Astrocyte (in vitro differentiated cells and primary cell): ENCODE results near the gene LIPT2. TPM values are rescaled to one million over a fixed set of nuclear protein-coding genes. Genes with fewer than 3 reads are reported as not detected.
A peak's percentile ranks its signal among the peaks of the same experiment; 100 is the strongest.

Source experiments
- DNase-seq: peaks from one replicate; pipeline ENCODE4 v3.0.0-alpha.2; 2010; ENCODE audit warnings: low read depth
- FAIRE-seq: peaks from 2 replicates; lab custom pipeline; 2011; peaks lifted over from hg19 to GRCh38; lab: Jason Lieb, UNC
- H2AFZ ChIP-seq: 2 replicates; pipeline ENCODE4 v1.6.0; 2012; ENCODE audit warnings: low read depth, low read length, inconsistent platforms
- H3K27ac ChIP-seq: 2 replicates; pipeline ENCODE4 v1.5.1; 2011; ENCODE audit warnings: low read depth, low read length, inconsistent platforms
- H3K27me3 ChIP-seq: 2 replicates; pipeline ENCODE4 v1.6.0; 2011; ENCODE audit warnings: low read length, inconsistent platforms; ENCODE audit not compliant: insufficient read depth
- H3K36me3 ChIP-seq: 2 replicates; pipeline ENCODE4 v1.5.1; 2011; ENCODE audit warnings: low read length, inconsistent platforms; ENCODE audit not compliant: insufficient read depth
- H3K4me1 ChIP-seq: 2 replicates; pipeline ENCODE4 v1.5.1; 2011; ENCODE audit warnings: low read length, inconsistent platforms; ENCODE audit not compliant: insufficient read depth
- H3K4me2 ChIP-seq: 2 replicates; pipeline ENCODE4 v1.6.0; 2012; ENCODE audit warnings: low read length, inconsistent platforms
- H3K4me3 ChIP-seq: 2 replicates; pipeline ENCODE4 v1.5.1; 2011; ENCODE audit warnings: low read depth, mild to moderate bottlenecking, low read length, inconsistent platforms; ENCODE audit not compliant: insufficient read depth
- H3K79me2 ChIP-seq: 2 replicates; pipeline ENCODE4 v1.6.0; 2012; ENCODE audit warnings: mild to moderate bottlenecking, low read length, inconsistent platforms; ENCODE audit not compliant: insufficient read depth
- H3K9ac ChIP-seq: 2 replicates; pipeline ENCODE4 v1.6.0; 2012; ENCODE audit warnings: mild to moderate bottlenecking, low read length, inconsistent platforms
- H3K9me3 ChIP-seq: 2 replicates; pipeline ENCODE4 v1.5.1; 2012; ENCODE audit warnings: low read depth, mild to moderate bottlenecking, low read length, inconsistent platforms; ENCODE audit not compliant: insufficient read depth
- H4K20me1 ChIP-seq: 2 replicates; pipeline ENCODE4 v1.6.0; 2012; ENCODE audit warnings: low read length, inconsistent platforms; ENCODE audit not compliant: insufficient read depth
- H3K27ac Mint-ChIP-seq: one replicate; pipeline ENCODE4 v1.8.0; 2021; ENCODE audit warnings: mild to moderate bottlenecking, mixed read lengths; ENCODE audit not compliant: unreplicated experiment
- H3K27me3 Mint-ChIP-seq: one replicate; pipeline ENCODE4 v1.8.0; 2021; ENCODE audit warnings: low read depth, mixed read lengths; ENCODE audit not compliant: unreplicated experiment
- H3K36me3 Mint-ChIP-seq: one replicate; pipeline ENCODE4 v1.8.0; 2021; ENCODE audit warnings: low read depth, mixed read lengths; ENCODE audit not compliant: unreplicated experiment
- H3K4me1 Mint-ChIP-seq: one replicate; pipeline ENCODE4 v1.8.0; 2021; ENCODE audit warnings: low read depth, mixed read lengths; ENCODE audit not compliant: unreplicated experiment
- H3K4me3 Mint-ChIP-seq: one replicate; pipeline ENCODE4 v1.8.0; 2021; ENCODE audit warnings: mild to moderate bottlenecking, moderate library complexity, mixed read lengths; ENCODE audit not compliant: unreplicated experiment
- H3K9me3 Mint-ChIP-seq: one replicate; pipeline ENCODE4 v1.8.0; 2021; ENCODE audit warnings: mild to moderate bottlenecking, mixed read lengths; ENCODE audit not compliant: unreplicated experiment
- EZH2 ChIP-seq: IDR thresholded peaks from 2 replicates; pipeline ENCODE4 v1.6.1; 2012; ENCODE audit warnings: mild to moderate bottlenecking, low read length, inconsistent platforms; ENCODE audit not compliant: insufficient read depth
- total RNA-seq: library from RNA; stranded (reverse); gene quantifications from 2 replicates; pipeline ENCODE4 v1.2.1, GENCODE V29; 2021
- TF ChIP-seq, protein P1 (sequence below): IDR thresholded peaks from 2 replicates; pipeline ENCODE4 v1.5.1; 2011; ENCODE audit warnings: low read depth, mild to moderate bottlenecking, inconsistent platforms, low read length, moderate library complexity; ENCODE audit not compliant: insufficient read depth

The LIPT2 gene
- total RNA-seq, 1 donor from 2014 or later, result 2.0 TPM

DNA sequence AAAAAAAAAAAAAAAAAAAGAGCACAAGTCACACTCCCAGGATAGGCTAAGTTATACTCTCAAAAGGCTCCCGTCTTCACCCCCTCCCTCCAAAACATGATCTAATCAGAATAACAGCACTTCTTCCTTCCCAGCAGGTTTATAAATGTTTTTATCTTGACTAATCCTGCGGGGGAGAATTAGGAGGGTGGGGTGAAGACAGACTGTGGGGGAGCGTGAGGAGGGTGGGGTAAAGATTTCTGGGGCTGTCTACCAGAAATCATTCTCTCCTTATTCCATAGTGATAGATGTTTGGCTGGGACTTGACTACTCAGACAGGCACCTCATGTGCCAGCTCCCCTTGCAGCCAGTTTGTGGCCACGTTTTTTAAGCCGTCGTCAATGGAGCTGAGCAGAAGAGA is 43.2 kb downstream of the LIPT2 start:
- FAIRE-seq (no peak), DNase-seq (no peak)
- Mint-ChIP-seq H3K36me3 (peaks cover under 1% of the 10 kb centered on the region), H3K4me3 (no peak overlapping the region), H3K27ac (no peak overlapping the region), H3K4me1 (no peaks in the 10 kb centered on the region), H3K27me3 (peaks cover 17% of the 10 kb centered on the region), H3K9me3 (no peaks in the 10 kb centered on the region)
- H3K9ac ChIP-seq, result peak overlapping the region; percentile 0
- H4K20me1 ChIP-seq, result no peaks in the 10 kb centered on the region
- no peak overlapping the region for H2AFZ ChIP-seq
- no peaks in the 10 kb centered on the region for H3K9me3 ChIP-seq
- H3K27me3 ChIP-seq, result no peaks in the 10 kb centered on the region
- H3K4me3 ChIP-seq, result no peak overlapping the region
- no peaks in the 10 kb centered on the region for H3K79me2 ChIP-seq
- no peak overlapping the region for H3K27ac ChIP-seq
- no peak for TF ChIP-seq EZH2
- TF ChIP-seq, protein P1, sequence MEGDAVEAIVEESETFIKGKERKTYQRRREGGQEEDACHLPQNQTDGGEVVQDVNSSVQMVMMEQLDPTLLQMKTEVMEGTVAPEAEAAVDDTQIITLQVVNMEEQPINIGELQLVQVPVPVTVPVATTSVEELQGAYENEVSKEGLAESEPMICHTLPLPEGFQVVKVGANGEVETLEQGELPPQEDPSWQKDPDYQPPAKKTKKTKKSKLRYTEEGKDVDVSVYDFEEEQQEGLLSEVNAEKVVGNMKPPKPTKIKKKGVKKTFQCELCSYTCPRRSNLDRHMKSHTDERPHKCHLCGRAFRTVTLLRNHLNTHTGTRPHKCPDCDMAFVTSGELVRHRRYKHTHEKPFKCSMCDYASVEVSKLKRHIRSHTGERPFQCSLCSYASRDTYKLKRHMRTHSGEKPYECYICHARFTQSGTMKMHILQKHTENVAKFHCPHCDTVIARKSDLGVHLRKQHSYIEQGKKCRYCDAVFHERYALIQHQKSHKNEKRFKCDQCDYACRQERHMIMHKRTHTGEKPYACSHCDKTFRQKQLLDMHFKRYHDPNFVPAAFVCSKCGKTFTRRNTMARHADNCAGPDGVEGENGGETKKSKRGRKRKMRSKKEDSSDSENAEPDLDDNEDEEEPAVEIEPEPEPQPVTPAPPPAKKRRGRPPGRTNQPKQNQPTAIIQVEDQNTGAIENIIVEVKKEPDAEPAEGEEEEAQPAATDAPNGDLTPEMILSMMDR, result no peak
- no peaks in the 10 kb centered on the region for H3K36me3 ChIP-seq
- H3K4me1 ChIP-seq, result peaks cover 9% of the 10 kb centered on the region
- H3K4me2 ChIP-seq, result peak overlapping the region; percentile 21

DNA sequence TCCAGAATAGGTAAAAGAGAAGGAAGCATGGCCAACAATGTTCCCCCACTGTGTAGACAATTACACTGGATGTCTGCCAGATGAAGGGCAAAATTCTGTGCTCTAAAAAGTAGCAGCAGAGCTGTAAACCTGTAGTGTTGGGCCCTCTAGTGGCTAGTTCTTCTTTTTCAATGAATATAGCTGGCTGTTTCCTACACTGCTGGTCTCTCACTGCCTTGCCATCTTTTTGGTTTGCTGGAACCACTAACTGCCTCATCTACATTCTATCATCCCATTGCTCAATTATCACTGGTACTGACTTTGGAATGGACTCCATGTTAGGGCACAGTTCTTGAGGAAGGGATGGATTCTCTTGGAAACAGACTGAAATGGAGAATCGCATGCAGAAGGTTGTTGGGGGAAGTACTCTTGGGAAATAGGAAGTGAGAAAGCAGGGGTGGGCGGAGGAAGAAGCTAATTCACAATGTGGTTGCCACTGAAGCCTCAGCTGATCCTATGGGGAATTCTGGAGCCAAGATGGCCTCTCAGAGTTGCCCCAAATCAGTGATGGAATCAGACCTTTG is 44.1 kb downstream of the LIPT2 start:
- H3K4me2 ChIP-seq, result peak overlapping the region; percentile 21
- Mint-ChIP-seq H3K4me1 (peaks cover 2% of the 10 kb centered on the region), H3K27ac (no peak overlapping the region), H3K27me3 (peaks cover 17% of the 10 kb centered on the region), H3K36me3 (peaks cover 2% of the 10 kb centered on the region), H3K4me3 (no peak overlapping the region), H3K9me3 (no peaks in the 10 kb centered on the region)
- H3K79me2 ChIP-seq, result no peaks in the 10 kb centered on the region
- no peaks in the 10 kb centered on the region for H4K20me1 ChIP-seq
- H2AFZ ChIP-seq, result peak overlapping the region; percentile 74
- no peaks in the 10 kb centered on the region for H3K36me3 ChIP-seq
- no peaks in the 10 kb centered on the region for H3K27me3 ChIP-seq
- H3K4me1 ChIP-seq, result peaks cover 9% of the 10 kb centered on the region
- peak overlapping the region; percentile 0 for H3K9ac ChIP-seq
- no peaks in the 10 kb centered on the region for H3K9me3 ChIP-seq
- DNase-seq (peak; percentile 58), FAIRE-seq (peak; percentile 13)
- TF ChIP-seq EZH2, result no peak
- TF ChIP-seq, protein P1, result peak; percentile 85
- H3K27ac ChIP-seq, result no peak overlapping the region
- H3K4me3 ChIP-seq, result no peak overlapping the region

DNA sequence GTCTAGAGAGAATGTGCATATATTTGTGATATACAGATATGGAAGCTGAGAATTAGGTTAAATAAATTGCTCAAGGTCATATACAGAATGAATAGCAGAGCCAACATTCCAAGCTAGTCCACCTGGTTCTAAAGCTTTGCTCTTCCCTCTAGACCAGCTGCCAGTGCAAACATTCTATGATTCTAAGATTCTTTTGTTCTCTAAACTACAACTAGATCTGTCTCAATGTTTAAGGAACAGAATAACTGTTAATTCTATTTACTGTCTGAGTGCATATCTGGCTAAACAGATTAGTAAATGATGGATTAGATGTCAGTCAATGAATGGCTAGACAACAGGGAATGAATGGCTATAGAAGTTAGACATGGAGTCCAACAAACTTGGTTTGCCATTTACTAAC is 45.8 kb downstream of the LIPT2 start:
- no peaks in the 10 kb centered on the region for H3K79me2 ChIP-seq
- H4K20me1 ChIP-seq, result no peaks in the 10 kb centered on the region
- no peaks in the 10 kb centered on the region for H3K9me3 ChIP-seq
- H2AFZ ChIP-seq, result no peak overlapping the region
- H3K4me3 Mint-ChIP-seq, result no peak overlapping the region
- H3K27ac Mint-ChIP-seq, result no peak overlapping the region
- H3K4me2 ChIP-seq, result no peak overlapping the region
- no peak overlapping the region for H3K4me3 ChIP-seq
- no peak for TF ChIP-seq EZH2
- TF ChIP-seq, protein P1, result no peak
- DNase-seq, result no peak
- H3K36me3 Mint-ChIP-seq, result peaks cover 2% of the 10 kb centered on the region
- H3K9ac ChIP-seq, result no peak overlapping the region
- H3K27ac ChIP-seq, result no peak overlapping the region
- H3K27me3 ChIP-seq, result no peaks in the 10 kb centered on the region
- H3K36me3 ChIP-seq, result no peaks in the 10 kb centered on the region
- peaks cover 9% of the 10 kb centered on the region for H3K27me3 Mint-ChIP-seq
- peaks cover 3% of the 10 kb centered on the region for H3K4me1 Mint-ChIP-seq
- no peak for FAIRE-seq
- no peaks in the 10 kb centered on the region for H3K9me3 Mint-ChIP-seq
- peaks cover 13% of the 10 kb centered on the region for H3K4me1 ChIP-seq
